Neural cell (in vitro differentiated cells): ENCODE measurements around the gene AMFR. TPM values are rescaled to one million over a fixed set of nuclear protein-coding genes. Genes with fewer than 3 reads are reported as not detected.

Experiments used
- H2AFZ ChIP-seq: fragments of 200-600, 300-800 bp; sonication (generic), shearing (Covaris generic); 2 replicates; pipeline ENCODE4 v1.6.0; 2014; ENCODE audit warnings: low read depth, mild to moderate bottlenecking, antibody characterized with exemption, low read length, moderate library complexity
- H3F3A ChIP-seq: fragments of 200-600 bp; shearing (Covaris generic); 2 replicates; pipeline ENCODE4 v1.6.1; 2016; ENCODE audit warnings: mild to moderate bottlenecking, moderate library complexity, mixed read lengths, antibody characterized with exemption, low read length; ENCODE audit not compliant: insufficient read depth, poor library complexity, severe bottlenecking
- H3K27ac ChIP-seq: fragments of 200-600, 300-800 bp; sonication (generic), shearing (Covaris generic); 2 replicates; pipeline ENCODE4 v1.5.1; 2014; ENCODE audit warnings: mild to moderate bottlenecking, low read length, moderate library complexity
- H3K27me3 ChIP-seq: fragments of 300-800, 200-600 bp; sonication (generic), shearing (Covaris generic); 2 replicates; pipeline ENCODE4 v1.6.0; 2014; ENCODE audit warnings: mild to moderate bottlenecking, low read depth, low read length, moderate library complexity; ENCODE audit not compliant: insufficient read depth
- H3K36me3 ChIP-seq: fragments of 300-800, 200-600 bp; sonication (generic), shearing (Covaris generic); 2 replicates; pipeline ENCODE4 v1.5.1; 2014; ENCODE audit warnings: mild to moderate bottlenecking, antibody characterized with exemption, low read length, moderate library complexity; ENCODE audit not compliant: insufficient read depth
- H3K4me2 ChIP-seq: fragments of 300-800, 200-600 bp; sonication (generic), shearing (Covaris generic); 2 replicates; pipeline ENCODE4 v1.6.0; 2014; ENCODE audit warnings: mild to moderate bottlenecking, low read length
- H3K4me3 ChIP-seq: fragments of 300-800, 200-600 bp; sonication (generic), shearing (Covaris generic); 2 replicates; pipeline ENCODE4 v1.5.1; 2014; ENCODE audit warnings: mild to moderate bottlenecking, low read length, moderate library complexity
- H3K79me2 ChIP-seq: fragments of 200-600 bp; shearing (Covaris generic); replicated peaks from 2 replicates; pipeline ENCODE4 v1.6.0; 2014; ENCODE audit warnings: mild to moderate bottlenecking, low read length, moderate library complexity; ENCODE audit not compliant: insufficient read depth
- H3K9ac ChIP-seq: fragments of 300-800, 200-600 bp; sonication (generic), shearing (Covaris generic); 2 replicates; pipeline ENCODE4 v1.6.1; 2016; ENCODE audit warnings: mild to moderate bottlenecking, low read length, mixed read lengths
- H3K9me2 ChIP-seq: fragments of 200-600 bp; shearing (Covaris generic); 2 replicates; pipeline ENCODE4 v1.6.1; 2016; ENCODE audit warnings: mild to moderate bottlenecking, low read length, mixed read lengths; ENCODE audit not compliant: insufficient read depth
- H3K9me3 ChIP-seq: fragments of 200-600, 300-800 bp; sonication (generic), shearing (Covaris generic); 2 replicates; pipeline ENCODE4 v1.6.1; 2016; ENCODE audit warnings: mild to moderate bottlenecking, mixed run types, low read length, moderate library complexity, mixed read lengths
- H4K20me1 ChIP-seq: fragments of 200-600 bp; shearing (Covaris generic); 2 replicates; pipeline ENCODE4 v1.6.1; 2016; ENCODE audit warnings: mild to moderate bottlenecking, mixed run types; ENCODE audit not compliant: insufficient read depth
- CTCF ChIP-seq: fragments of 450-650 bp; IDR thresholded peaks from 2 replicates; pipeline ENCODE4 v1.5.1; 2014; ENCODE audit warnings: antibody characterized with exemption, mild to moderate bottlenecking, moderate library complexity; ENCODE audit not compliant: poor library complexity, severe bottlenecking
- EP300 ChIP-seq: fragments of 450-650 bp; conservative IDR thresholded peaks from 2 replicates; pipeline ENCODE4 v1.6.1; 2014; ENCODE audit warnings: antibody characterized with exemption, mild to moderate bottlenecking, moderate library complexity; ENCODE audit not compliant: poor library complexity, severe bottlenecking
- EZH2 ChIP-seq: fragments of 200-600, 300-800 bp; shearing (Covaris generic), sonication (generic); IDR thresholded peaks from 2 replicates; pipeline ENCODE4 v1.6.1; 2014; ENCODE audit warnings: antibody characterized with exemption, low read length, borderline replicate concordance, mild to moderate bottlenecking; ENCODE audit not compliant: insufficient read depth, poor library complexity, severe bottlenecking
- MXI1 ChIP-seq: fragments of 450-650 bp; conservative IDR thresholded peaks from 2 replicates; pipeline ENCODE4 v1.6.1; 2014; ENCODE audit warnings: antibody characterized with exemption, mild to moderate bottlenecking; ENCODE audit not compliant: poor library complexity, severe bottlenecking
- POLR2AphosphoS5 ChIP-seq: IDR thresholded peaks from 2 replicates; pipeline ENCODE4 v1.6.1; 2012
- RAD21 ChIP-seq: fragments of 450-650 bp; conservative IDR thresholded peaks from 2 replicates; pipeline ENCODE4 v1.6.1; 2014; ENCODE audit warnings: antibody characterized with exemption, mild to moderate bottlenecking, moderate library complexity
- REST ChIP-seq: IDR thresholded peaks from 2 replicates; pipeline ENCODE4 v1.6.1; 2012; ENCODE audit warnings: borderline replicate concordance
- SMC3 ChIP-seq: fragments of 450-650 bp; conservative IDR thresholded peaks from 2 replicates; pipeline ENCODE4 v1.6.1; 2014; ENCODE audit warnings: antibody characterized with exemption, mild to moderate bottlenecking, moderate library complexity; ENCODE audit not compliant: poor library complexity
- TAF1 ChIP-seq: IDR thresholded peaks from 2 replicates; pipeline ENCODE4 v1.6.1; 2012; ENCODE audit warnings: low read depth
- polyA plus RNA-seq: library from polyadenylated mRNA; depleted of rRNA; stranded (reverse); fragments of >200 nt; gene quantifications from 2 replicates; pipeline ENCODE4 v1.2.3, GENCODE V29; 2014

AMFR gene
- polyA plus RNA-seq, 1 donor from 2014 or later = 101 TPM

- Histone ChIP-seq H3K27me3 (no peaks in the 10 kb centered on the region), H3K9me3 (no peaks in the 10 kb centered on the region), H2AFZ (no peak overlapping the region), H3K9me2 (no peaks in the 10 kb centered on the region), H3K79me2 (peaks cover 2% of the 10 kb centered on the region), H3K36me3 (peaks cover 7% of the 10 kb centered on the region), H3K4me2 (no peak overlapping the region), H3K4me3 (no peak overlapping the region), H4K20me1 (no peaks in the 10 kb centered on the region), H3K9ac (no peak overlapping the region), H3F3A (no peaks in the 10 kb centered on the region), H3K27ac (no peak overlapping the region)
- TF ChIP-seq MXI1 (no peak), SMC3 (no peak), TAF1 (no peak), EP300 (no peak), CTCF (no peak), EZH2 (no peak), REST (no peak), POLR2AphosphoS5 (no peak), RAD21 (no peak)
Observed at GRCh38 chr16:56370875-56371659, 54.3 kb downstream of the AMFR start.

GRCh38 chr16:56370185-56370874, 55.0 kb downstream of the AMFR start:
- Histone ChIP-seq H3K4me3 (no peak overlapping the region), H3F3A (no peaks in the 10 kb centered on the region), H3K36me3 (peaks cover 7% of the 10 kb centered on the region), H3K79me2 (no peaks in the 10 kb centered on the region), H4K20me1 (no peaks in the 10 kb centered on the region), H2AFZ (no peak overlapping the region), H3K9ac (no peak overlapping the region), H3K9me2 (no peaks in the 10 kb centered on the region), H3K9me3 (no peaks in the 10 kb centered on the region), H3K27ac (no peak overlapping the region), H3K4me2 (no peak overlapping the region), H3K27me3 (no peaks in the 10 kb centered on the region)
- TF ChIP-seq SMC3 (no peak), REST (no peak), MXI1 (no peak), POLR2AphosphoS5 (no peak), TAF1 (no peak), CTCF (no peak)
